Stimulated activated CD8-positive, alpha-beta memory T cell treated with anti-CD3 and anti-CD28 coated beads, Interleukin-15, amount 100 ng/mL, for 1 hour (primary cell): Measurements from ENCODE around the gene CCZ1B.
"Not testable (repeated sequence)": the region's sequence is repeated elsewhere in the genome, so short reads cannot be mapped to it uniquely, and the experiment has no call there.

Experiments
- DNase-seq: peaks from one replicate; pipeline ENCODE4 v3.0.0-alpha.2; 2020; ENCODE audit warnings: low read depth

Gene CCZ1B

DNA sequence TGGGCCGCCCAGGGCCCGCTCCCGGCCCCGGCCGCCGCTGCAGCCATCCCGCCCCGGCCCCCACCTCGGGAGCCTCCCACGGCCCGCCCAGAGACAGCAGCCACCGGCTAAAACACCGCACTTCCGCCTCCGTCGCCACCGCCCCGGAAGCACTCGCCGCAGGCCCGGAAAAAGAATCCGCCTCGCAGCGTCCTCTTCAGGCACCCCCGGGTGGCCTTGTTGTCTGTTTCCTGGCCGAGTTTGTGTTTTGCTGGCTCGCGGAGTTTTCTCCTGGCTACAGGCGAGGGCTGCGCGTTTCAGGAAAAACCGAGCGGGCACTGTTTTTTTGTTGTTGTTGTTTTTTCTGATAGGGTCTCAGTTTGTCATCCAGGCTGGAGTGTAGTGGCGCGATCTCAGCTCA, at the start of gene CCZ1B:
Gene CCZ1B (minus strand): TSS at position 125 of the 400 bp plus-strand sequence. CDS start 78 bp downstream, at position 47.
- DNase-seq: peak; percentile 64

DNA sequence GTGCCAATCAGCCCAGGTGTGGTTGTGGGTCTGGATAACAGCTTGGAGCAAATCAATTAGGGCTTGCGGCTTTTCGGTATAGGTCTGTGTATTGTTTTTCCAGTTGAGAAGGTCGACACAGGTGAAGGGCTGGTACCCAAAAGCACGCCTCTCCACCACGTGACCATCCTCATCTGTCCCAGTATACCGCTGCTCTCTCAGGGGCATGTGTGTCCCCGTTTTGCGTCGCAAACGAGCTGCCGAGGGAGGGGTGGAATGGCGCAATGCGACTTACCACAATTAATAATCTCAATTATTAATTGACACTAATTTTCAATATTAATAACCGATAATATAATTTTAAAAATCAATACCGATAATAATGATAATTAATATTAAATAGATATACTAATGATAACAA, 48.9 kb upstream of the CCZ1B start:
- DNase-seq: not testable (repeated sequence)

DNA sequence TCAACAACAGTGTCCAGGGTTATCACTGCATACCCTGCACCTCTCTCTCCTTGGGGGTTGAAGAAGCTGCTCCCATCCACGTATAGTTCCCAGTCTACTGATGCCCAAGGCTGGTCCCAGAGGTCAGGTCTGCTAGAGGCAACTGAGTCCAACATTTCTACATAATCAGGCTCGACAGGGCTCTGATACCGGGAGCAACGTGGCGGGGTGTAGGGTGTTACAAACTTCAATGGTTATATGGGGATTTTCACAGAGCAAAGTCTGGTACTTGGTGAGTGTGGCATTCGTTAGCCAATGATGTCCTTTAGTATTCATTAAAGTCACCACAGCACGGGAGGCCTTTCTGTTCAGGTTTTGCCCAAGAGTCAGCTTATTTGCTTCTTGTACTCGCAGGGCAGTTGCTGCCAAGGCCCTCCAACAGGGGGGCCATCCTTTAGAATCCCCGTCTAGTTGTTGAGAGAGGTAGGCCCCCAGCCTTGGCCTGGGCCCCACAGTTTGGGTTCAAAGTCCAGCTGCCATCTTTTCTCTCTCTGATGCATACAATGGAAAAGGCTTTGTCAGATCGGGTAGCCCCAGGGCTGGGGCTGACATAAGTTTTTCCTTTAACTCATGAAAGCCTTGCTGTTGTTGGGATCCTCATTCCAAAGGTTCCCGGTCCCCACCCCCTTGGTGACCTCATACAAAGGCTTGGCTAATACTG, 46.3 kb upstream of the CCZ1B start:
- not testable (repeated sequence) for DNase-seq

DNA sequence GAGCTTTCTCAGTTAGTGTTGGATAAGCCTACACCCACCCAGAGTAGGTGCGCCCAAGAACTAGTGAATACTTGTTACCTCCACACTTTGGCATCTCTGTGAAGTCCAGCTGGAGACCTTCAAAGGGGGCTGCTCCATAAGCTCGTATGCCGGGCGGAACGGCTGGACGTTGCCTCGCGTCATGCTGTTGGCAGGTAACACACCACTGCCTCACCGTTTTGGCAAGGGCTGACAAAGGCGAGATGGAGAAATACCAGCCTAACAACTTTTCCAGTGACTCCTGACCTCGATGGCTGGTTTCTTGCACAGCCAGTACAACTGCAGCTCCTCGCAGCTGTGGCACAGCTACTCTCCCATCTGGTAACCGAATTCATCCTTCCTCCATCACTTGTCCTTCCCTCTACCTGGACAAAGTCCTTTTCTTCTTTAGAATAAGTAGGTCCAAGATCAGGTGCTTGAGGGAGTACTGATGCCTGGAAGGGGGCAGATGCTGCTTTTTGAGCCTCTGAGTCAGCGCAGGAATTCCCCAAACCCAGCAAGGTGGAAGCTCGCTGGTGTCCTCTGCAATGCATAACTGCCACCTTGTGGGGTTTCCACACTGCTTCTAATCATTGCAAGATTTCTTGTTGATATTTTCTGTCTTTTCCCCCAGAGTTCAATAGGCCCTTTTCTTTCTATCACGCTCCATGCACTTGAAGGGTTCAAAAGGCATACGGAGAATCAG, 45.5 kb upstream of the CCZ1B start:
- DNase-seq: not testable (repeated sequence)

DNA sequence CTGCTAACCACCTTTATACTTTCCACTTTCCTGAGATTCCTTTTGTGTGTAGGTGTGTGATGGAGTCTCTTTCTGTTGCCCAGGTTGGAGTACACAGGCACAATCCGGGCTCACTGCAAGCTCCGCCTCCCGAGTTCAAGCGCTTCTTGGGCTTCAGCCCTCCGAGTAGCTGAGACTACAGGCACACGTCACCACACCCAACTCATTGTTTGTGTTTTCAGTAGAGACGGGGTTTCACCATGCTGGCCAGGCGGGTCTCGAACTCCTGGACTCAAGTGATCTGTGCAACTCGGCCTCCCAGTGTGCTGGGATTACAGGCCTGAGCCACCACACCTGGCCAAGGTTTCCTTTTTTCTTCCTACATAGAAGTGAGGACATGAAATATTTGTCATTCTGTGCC, 38.7 kb upstream of the CCZ1B start:
- DNase-seq: not testable (repeated sequence)

DNA sequence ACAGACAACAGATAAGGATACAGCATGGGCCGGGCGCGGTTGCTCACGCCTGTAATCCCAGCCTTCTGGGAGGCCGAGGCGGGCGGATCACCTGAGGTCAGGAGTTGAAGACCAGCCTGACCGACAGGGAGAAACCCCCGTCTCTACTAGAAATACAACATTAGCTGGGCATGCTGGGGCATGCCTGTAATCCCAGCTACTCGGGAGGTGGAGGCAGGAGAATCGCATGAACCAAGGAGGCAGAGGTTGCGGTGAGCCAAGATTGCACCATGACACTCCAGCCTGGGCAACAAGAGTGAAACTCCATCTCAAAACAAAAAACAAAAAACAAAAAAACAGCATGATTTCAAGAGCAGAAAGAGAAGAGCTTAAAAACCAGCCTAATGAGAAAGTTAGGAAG, 38.1 kb upstream of the CCZ1B start:
- DNase-seq: not testable (repeated sequence)

DNA sequence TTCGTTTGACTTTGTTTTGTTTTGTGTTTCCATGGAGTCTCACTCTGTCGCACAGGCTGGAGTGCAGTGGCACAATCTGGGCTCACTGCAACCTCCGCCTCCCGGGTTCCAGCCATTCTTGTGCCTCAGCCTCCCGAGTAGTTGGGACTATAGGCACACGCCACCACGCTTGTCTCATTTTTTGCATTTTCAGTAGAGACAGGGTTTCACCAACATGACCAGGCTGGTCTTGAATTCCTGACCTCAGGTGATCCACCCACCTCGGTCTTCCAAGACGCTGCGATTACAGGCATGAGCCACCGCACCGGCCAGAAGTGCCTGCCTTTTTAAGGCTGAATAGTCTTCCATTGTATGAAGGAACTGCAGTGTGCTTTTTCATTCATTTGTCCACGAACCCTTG, 36.8 kb upstream of the CCZ1B start:
- DNase-seq: not testable (repeated sequence)

DNA sequence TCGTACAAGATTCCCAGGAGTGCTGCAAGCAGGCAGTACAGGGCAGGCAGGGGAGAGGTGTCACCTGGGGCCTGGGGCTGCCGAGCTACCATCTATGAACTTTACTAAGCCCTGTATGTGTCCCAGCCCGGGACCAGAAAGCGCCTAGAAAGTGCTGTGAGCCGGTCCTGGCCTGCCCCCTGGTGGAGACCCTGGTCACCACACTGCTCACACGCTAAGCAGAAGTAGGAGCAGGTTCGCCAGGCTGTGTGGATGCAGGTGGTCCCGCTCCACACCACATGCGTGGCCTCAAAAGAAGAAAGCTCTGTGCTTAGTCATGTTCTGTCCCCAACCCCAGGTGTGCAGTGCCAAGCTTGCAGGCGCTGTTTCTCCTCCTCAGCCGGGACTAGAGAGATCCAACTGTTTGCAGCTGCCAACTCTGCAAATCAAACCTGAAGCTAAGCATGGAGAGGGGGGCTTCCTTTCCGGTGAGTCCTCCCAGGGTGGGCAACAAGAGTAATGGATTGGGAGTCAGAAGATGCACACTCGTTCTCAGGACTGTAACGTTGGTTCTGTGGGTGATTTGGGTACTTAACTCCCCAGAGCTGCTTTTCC, 31.7 kb upstream of the CCZ1B start:
- DNase-seq: peak; percentile 60

DNA sequence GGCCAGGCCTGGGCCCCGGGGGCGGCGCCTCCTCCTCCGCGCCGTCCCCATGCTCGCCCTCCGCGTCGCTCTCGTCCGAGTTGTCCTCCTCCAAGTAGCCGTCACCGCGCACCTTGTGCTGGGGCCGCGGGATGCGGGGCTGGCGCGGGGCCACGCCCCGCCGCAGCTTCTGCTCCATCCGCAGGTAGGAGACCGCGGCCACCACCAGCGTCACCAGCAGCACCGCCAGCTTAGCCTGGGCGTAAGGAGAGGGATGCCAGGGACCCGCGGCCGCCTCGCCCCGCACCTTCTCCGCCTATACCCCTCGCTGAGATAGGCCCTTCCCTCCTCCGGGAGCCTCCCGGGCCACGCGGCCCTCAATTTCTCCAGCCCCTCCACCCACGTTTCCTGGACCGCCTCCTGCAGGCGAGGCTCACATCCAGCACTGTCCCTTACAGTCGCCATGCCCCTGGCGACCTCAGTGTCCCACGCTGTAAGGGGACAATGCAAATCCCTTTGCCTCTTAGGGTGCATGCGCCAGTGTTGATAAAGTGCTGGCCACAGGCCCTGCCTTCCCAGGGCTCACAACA, 29.6 kb upstream of the CCZ1B start:
- DNase-seq: not testable (repeated sequence)

DNA sequence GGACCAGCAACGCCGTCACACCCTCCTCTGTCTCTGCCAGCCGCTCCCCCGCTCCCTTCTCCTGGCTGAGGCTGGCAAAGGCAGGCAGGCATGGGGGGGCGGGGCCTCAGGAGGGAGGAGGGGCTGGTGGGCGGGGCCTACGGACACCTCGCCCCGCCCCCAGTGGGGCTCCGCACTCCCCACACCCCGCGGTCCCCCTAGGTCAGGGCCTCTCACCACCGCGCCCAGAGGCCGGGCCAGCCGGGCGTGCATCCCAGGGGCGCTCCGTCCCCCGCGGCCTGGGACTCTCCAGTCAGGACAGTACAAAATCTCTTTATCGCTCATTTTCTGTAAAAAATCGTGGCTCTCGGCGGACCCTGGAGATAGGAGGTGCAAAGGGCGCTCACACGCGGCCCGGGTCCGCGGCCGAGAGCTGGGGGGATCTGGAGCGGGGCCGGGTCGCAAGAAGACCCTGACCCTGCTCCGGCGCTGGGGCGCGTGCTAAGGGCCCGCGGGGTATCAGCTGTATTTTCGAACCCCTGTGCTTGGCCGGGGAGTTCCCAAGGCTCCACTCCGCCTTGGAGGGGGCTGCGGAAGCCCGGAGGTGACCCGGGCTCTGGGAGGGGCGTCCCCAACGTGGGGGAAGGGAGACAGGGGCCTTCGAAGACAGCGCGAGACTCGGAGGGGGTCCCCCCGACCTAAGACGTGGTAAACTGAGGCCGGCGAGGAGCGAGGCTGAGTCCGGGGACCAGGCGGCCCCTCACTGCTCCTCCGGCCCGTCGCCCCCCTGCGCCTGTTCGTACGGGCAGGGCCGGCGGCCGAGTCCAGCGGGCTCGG, 28.9 kb upstream of the CCZ1B start:
- DNase-seq: not testable (repeated sequence)

DNA sequence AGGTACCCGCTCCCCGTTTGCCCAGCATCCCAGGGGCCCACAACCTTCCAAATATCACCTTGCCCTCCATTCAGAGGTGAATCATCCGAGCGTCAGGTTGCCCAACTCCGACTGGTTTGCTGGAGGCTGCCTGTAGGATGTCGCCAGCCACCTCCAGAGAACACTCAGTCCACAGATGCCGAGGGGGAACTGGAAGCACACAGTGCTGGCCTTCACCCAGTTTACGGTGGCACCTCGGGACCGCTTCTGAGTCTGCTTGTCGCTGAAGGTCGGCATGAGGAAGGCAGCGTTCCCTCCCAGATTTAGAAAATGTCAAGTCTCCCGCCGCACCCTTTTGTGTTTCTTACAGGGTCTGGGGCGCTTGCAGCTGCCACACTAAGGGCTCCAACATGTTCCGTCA, 27.6 kb upstream of the CCZ1B start:
- not testable (repeated sequence) for DNase-seq

DNA sequence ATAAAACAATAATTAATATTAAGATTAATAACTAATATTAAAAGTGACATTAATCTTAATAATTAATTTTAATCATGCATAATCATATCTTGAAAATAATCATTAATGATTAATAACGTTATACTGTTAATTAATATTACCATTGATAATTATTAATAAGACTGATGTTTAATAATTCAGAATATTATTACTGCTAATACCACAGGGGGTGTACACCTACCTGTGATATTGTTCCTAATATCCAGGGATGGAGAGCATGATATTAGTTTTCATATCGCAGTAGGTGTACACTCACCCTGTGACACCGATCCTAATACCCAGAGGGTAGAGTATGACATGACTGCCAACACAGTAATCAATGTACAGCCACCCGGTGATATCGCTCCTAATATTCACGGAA, 23.1 kb upstream of the CCZ1B start:
- DNase-seq: not testable (repeated sequence)

DNA sequence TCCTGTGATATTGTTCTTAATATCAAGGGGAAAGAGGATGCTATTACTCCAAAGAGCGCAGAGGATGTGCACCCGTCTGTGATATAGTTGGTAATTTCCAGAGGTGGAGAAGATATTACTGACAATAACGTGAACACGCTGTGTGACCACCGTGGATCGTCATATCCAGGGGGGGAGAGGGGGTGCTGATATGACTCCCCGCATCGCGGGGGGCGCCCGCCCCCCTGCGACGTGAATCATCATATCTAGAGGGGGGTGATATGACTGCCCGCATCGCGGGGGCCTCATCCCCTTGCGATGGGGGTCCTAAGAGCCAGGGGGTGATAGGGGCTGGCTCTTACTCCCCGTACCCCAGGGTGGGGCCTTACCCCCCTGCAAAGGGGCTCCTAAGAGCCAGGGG, 21.7 kb upstream of the CCZ1B start:
- not testable (repeated sequence) for DNase-seq

DNA sequence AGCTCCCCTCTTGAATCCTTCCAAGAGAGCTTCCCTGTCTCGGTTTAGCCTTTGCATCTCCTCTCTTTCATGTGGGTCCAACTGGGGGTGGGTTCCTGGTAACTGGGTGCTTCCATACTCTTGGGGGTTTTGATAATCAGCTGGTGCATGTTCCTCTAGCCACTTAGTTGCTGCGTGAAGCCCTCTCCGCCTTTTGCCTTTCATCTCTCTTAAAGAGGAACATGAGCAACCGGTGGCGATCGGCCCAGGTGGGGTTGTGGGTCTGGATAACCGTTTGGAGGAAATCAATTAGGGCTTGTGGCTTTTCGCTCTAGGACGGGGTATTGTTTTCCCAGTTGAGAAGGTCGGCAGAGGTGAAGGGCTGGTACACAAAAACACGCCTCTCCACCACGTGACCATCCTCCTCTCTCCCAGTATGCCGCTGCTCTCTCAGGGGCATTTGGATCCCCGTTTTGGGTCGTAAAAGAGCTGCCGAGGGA, 19.9 kb upstream of the CCZ1B start:
- DNase-seq: not testable (repeated sequence)

DNA sequence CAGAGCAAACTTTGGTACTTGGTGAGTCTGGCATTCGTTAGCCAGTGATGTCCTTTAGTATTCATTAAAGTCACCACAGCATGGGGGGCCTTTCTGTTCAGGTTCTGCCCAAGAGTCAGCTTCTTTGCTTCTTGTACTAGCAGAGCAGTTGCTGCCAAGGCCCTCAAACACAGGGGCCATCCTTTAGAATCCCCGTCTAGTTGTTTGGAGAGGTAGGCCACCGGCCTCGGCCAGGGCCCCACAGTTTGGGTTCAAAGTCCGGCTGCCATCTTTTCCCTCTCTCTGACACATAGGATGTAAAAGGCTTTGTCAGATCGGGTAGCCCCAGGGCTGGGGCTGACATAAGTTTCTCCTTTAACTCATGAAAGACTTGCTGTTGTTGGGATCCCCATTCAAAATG, 17.6 kb upstream of the CCZ1B start:
- DNase-seq: not testable (repeated sequence)

DNA sequence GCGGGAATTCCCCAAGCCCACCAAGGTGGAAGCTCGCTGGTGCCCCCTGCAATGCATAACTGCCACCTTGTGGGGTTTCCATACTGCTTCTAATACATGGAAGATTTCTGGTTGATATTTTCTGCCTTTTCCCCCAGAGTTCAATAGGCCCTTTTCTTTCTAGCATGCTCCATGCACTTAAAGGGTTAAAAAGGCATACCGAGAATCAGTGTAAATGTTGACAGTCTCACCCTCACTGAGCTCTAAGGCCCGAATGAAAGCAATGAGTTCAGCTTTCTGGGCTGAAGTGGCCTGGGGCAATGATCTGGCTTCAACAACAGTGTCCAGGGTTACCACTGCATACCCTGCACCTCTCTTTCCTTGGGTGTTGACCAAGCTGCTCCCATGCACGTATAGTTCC, 17.0 kb upstream of the CCZ1B start:
- DNase-seq: not testable (repeated sequence)

DNA sequence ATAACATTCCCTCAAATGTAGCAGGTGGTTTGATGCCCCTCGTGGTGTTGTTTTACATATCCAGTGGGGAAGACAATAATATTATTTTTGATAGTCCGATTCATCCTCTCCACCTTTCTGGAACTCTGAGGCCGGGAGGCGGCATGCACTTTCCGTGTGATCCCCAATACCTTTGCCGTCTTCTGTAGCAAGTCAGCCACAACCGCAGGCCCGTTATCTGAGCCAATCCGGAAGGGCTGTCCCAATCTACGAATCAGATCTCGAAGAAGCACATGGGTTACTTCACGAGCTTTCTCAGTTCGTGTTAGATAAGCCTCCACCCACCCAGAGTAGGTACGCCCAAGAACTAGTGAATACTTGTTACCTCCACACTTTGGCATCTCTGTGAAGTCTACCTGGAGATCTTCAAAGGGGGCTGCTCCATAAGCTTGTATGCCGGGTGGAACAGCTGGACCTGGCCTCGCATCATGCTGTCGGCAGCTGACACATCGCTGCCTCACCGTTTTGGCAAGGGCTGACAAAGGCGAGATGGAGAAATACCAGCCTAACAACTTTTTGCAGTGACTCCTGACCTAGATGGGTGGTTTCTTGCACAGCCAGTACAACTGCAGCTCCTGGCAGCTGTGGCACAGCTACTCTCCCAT, 16.3 kb upstream of the CCZ1B start:
- DNase-seq: not testable (repeated sequence)

DNA sequence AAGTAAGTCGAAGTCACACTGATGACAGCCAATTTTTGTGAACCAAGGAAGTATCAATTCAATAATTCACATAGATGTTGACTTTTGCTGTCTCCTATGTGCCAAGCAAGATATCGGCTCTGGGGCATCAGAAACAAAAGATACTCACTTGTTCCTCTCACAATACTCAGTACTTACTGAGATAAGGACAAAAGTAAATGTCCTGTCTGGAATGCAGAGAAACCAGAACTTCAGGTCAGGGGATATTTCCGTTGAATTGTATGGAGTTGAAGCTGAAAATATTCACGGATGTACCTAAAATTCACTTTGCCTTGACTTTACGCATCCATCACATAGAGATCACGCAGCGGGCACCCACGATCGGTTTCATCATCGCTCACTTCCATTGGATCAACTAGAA, 11.0 kb upstream of the CCZ1B start:
- DNase-seq: not testable (repeated sequence)

DNA sequence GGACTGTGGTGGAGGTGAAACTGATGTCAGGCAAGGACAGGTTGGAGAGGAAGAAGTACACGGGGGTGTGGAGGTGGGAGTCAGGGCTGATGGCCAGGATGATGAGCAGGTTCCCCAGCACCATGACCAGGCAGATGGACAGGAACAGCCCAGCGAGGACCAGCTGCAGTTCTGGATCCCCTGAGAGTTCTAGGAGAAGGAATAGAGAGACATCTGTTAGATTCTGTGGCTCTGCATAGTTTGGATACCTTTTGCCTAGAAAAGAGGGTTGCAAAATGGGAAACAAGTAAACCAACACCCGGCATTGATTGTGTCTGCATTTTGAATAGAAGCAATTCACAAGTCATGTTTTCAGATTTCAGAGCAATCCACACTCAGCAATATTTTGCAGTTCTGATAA, 9.4 kb upstream of the CCZ1B start:
- DNase-seq: not testable (repeated sequence)

DNA sequence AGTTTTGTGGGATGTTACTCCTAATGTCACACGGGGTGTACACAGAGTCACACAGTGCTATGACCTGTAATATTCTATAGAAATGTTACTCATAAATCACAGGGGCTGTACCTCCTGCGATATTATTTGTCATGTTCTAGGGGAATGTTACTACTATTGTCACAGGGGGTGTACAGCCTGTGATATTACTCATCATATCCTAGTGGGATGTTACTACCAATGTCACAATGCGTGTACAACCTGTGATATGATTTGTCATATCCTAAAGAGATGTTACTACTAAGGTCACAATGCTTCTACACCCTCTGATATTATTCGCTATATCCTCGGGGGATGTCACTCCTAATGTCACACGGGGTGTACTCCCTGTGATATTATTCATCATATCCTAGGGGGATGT, 7.6 kb upstream of the CCZ1B start:
- no peak for DNase-seq

DNA sequence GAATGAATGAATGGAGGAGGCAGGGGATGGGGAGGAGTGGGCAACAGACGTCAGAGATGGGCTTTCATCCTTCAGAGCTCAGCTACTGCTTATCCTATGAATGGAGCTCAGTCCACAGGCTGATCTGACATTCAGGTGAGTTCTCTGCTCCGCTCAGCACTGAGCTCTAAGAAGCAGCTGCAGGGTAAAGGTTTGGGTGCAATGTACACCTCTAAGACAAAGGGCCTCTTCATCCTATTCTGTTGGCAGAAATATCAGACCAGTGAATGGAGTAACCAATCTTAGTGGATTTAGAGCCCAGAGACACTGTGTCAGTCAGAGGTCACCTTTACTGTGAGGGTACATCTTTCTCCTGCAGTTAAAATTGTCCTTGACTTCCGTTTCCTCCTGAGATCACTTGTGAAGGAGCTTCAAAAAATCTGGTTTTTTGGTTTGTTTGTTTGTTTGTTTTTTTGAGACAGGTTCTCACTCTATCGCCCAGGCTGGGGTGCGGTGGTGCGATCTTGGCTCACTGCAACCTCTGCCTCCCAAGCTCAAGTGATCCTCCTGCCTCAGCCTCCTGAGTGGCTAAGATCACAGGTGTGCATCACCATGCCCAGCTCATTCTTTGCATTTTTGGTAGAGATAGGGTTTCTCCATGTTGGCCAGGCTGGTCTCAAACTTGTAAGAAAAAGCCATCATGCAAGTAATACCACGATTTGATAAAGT, 5.1 kb upstream of the CCZ1B start:
- no peak for DNase-seq
